GM12872 (cell line): ENCODE data around the gene B4GALT3.

Source experiments
- TF ChIP-seq, protein P1 (sequence below): IDR thresholded peaks from 3 replicates; pipeline ENCODE4 v1.5.1; 2011; ENCODE audit warnings: low read depth, mild to moderate bottlenecking, low read length, moderate library complexity; ENCODE audit not compliant: insufficient read depth

Gene B4GALT3

DNA sequence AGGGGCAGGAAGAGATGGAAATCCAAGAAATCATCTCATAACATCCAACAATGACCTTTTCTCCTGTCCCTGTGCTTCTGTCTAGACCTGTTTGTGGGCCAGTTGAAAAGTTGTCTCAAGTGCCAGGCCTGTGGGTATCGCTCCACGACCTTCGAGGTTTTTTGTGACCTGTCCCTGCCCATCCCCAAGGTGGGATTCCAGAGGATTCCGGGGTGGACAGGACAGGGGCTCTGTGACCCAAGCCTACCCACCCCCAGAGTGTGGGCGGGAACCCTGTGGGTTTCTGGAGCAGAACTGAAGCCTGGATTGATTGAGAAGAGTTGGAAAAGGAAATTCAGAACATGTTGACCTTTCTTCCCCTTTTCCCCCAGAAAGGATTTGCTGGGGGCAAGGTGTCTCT, 13.5 kb downstream of the B4GALT3 start:
- TF ChIP-seq, protein P1, sequence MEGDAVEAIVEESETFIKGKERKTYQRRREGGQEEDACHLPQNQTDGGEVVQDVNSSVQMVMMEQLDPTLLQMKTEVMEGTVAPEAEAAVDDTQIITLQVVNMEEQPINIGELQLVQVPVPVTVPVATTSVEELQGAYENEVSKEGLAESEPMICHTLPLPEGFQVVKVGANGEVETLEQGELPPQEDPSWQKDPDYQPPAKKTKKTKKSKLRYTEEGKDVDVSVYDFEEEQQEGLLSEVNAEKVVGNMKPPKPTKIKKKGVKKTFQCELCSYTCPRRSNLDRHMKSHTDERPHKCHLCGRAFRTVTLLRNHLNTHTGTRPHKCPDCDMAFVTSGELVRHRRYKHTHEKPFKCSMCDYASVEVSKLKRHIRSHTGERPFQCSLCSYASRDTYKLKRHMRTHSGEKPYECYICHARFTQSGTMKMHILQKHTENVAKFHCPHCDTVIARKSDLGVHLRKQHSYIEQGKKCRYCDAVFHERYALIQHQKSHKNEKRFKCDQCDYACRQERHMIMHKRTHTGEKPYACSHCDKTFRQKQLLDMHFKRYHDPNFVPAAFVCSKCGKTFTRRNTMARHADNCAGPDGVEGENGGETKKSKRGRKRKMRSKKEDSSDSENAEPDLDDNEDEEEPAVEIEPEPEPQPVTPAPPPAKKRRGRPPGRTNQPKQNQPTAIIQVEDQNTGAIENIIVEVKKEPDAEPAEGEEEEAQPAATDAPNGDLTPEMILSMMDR = no peak

DNA sequence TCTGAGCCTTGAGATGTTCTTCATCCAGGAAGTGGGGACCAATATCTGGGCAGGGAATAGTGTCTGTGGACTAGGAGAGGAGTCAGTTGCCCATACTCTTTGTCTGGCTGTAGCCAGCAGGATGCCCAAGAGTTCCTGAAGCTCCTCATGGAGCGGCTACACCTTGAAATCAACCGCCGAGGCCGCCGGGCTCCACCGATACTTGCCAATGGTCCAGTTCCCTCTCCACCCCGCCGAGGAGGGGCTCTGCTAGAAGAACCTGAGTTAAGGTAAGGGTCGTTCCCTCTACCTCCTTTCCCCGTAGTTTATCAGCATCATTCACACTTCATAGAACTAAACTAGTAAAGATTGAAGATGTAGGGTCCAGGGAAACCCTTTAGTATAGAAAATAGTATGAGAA, 14.5 kb downstream of the B4GALT3 start:
- TF ChIP-seq, protein P1 = no peak

DNA sequence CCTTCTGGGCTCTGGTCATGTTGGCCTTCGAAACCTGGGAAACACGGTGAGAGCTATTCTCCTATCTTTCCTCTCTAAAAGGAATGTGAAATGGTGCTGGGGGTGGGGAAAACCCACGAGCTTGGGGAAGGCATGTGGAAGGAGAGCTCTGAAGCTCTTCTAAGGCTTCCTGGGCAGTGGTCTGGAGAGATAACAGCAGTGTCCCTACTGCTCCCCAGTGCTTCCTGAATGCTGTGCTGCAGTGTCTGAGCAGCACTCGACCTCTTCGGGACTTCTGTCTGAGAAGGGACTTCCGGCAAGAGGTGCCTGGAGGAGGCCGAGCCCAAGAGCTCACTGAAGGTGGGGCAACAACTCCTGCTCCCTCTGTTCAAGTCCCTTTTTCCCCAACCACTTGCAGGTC, 15.3 kb downstream of the B4GALT3 start:
- TF ChIP-seq, protein P1 = no peak

DNA sequence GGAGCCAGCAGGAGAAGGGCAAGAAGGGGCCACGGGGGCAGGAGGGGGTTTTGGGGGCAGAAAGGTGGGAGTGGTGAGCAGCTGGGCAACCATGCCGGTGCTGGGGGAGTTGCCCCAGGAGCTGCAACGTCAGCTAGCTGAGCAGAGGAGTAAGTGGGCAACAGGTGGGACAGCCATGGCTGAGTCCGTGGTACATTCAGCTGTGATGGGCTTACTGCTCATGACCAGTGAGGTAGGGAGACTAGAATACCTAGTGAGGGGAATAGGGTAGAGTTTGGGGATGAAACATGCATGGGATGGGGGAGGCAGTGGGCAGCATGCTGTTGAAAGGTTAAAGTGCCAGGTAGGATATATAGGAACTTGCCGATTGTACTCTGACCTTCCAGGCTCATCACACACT, 15.7 kb downstream of the B4GALT3 start:
- TF ChIP-seq, protein P1 = no peak

DNA sequence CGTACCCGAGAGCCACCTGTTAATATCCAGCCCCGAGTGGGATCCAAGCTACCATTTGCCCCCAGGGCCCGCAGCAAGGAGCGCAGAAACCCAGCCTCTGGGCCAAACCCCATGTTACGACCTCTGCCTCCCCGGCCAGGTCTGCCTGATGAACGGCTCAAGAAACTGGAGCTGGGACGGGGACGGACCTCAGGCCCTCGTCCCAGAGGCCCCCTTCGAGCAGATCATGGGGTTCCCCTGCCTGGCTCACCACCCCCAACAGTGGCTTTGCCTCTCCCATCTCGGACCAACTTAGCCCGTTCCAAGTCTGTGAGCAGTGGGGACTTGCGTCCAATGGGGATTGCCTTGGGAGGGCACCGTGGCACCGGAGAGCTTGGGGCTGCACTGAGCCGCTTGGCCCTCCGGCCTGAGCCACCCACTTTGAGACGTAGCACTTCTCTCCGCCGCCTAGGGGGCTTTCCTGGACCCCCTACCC, 16.6 kb downstream of the B4GALT3 start:
- TF ChIP-seq, protein P1 = no peak

DNA sequence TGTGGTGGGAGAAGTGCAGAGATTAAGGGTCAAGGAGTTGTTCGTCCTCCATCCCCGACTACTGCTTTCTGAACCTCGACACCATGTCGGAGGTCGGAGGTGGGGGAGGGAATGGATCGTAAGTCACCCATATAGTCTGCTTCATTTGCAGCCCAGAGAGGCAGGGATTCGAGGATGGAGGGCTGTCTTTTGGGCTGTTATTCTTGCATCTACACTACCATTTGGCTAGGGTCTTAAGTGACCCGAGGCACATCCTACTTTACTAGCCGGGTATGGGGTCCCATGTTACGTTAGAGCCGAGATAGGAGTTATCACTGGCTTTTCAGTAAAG, 17.4 kb downstream of the B4GALT3 start:
- TF ChIP-seq, protein P1 = no peak

DNA sequence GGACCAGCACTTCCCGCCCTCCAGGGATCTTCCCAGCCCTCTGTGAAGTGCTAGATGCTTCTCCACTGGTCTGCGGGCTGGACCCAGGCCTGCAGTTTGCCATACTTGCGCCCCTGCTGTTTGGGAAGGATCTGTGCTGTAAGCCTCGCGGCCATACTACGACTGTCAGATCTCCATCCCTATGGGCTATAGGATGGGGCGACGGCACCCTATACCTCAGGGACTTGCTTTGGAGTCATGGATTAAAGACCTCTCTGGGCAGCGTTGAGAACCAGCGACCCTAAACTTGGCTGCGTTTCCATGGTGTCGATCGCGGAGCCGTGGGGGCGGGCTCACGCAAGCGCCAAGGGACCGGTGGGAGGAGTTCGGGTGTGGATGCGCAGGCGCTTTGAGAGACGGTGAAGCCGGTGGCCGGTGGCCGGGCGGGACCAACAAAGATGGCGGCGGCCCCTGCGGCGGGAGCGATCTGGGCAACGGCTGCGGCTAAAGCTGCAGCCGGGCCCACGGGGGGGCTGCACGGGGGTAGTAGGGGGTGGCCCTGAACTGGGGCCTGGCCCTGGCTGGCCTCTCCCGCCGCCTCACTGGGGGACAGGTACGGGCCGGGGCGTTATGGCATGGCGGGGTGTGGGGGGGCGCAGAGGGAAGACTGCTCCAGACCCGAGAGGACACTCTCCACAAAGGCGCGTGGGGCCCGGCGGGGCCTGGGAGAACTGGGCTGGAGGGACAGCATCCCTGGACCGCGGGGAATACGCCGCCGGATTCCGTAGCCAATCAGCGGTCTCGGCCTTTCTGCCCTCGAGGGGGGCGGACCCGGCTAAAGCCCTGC, 18.0 kb downstream of the B4GALT3 start, which contains the start of gene USP21:
Gene USP21 (plus strand): TSS at position 414 of the 826 bp plus-strand sequence. CDS start 1,141 bp downstream, outside the sequence.
- TF ChIP-seq, protein P1 = no peak
